ENCODE data around the gene TIMELESS. TPM values are rescaled to one million over a fixed set of nuclear protein-coding genes. Genes with fewer than 3 reads are reported as not detected.

Gene TIMELESS
- total RNA-seq, 6 donors from 2014 or later = 5.6 to 14.7 (median 9.5) TPM

GRCh38 chr12:56474389-56474788 is 25.2 kb upstream of the TIMELESS start:
- DNase-seq (no peak), ATAC-seq (ENCODE audit: low FRiP score in 2 of 2) (no peak)
- H3K36me3 ChIP-seq = peaks cover 0 to 5% (median 0%) of the 10 kb centered on the region in 4 donors
- TF ChIP-seq CTCF (IDR thresholded peaks at IDR 0.05) (no peak), POLR2AphosphoS5 (IDR thresholded peaks at IDR 0.05) (no peak), EP300 (IDR thresholded peaks at IDR 0.05) (no peak), POLR2A (IDR thresholded peaks at IDR 0.05) (no peak)
- no peaks in the 10 kb centered on the region for H3K9me3 ChIP-seq
- H3K27me3 ChIP-seq = no peaks in the 10 kb centered on the region
- WGBS, 2 donors = 83 to 92% methylated on average over 8 of the region's 9 CpGs
- H3K27ac ChIP-seq = peak overlapping the region in 1 of 4 donors; percentile 60
- peaks cover 7 to 16% (median 9%) of the 10 kb centered on the region in 4 donors for H3K4me1 ChIP-seq
- no peak overlapping the region for H3K4me3 ChIP-seq

- Histone ChIP-seq H3K4me1 (peaks cover 13 to 26% (median 19%) of the 10 kb centered on the region in 4 donors), H3K9me3 (no peaks in the 10 kb centered on the region), H3K27ac (peak overlapping the region; percentile 74 to 92 (median 88)), H3K4me3 (peak overlapping the region; percentile 62 to 80 (median 78)), H3K27me3 (no peaks in the 10 kb centered on the region), H3K36me3 (peaks cover 0 to 5% (median 0%) of the 10 kb centered on the region in 4 donors)
- ATAC-seq (ENCODE audit: low FRiP score in 2 of 2) = peak; percentile 6 to 20
- DNase-seq = peak in 1 of 2 donors; percentile 26
- TF ChIP-seq POLR2AphosphoS5 (IDR thresholded peaks at IDR 0.05) (no peak), EP300 (IDR thresholded peaks at IDR 0.05) (no peak), CTCF (IDR thresholded peaks at IDR 0.05) (no peak)
- 36 to 41% methylated on average over 11 to 17 of the region's 19 CpGs for WGBS, 2 donors
Measured at GRCh38 chr12:56469007-56469930, 20.0 kb upstream of the TIMELESS start.

- Histone ChIP-seq H3K27me3 (no peaks in the 10 kb centered on the region), H3K36me3 (peaks cover 0 to 5% (median 0%) of the 10 kb centered on the region in 4 donors), H3K27ac (peak within 1 kb of the TSS; percentile 74 to 92 (median 88)), H3K4me1 (peaks cover 13 to 28% (median 21%) of the 10 kb centered on the region in 4 donors), H3K4me3 (peak within 1 kb of the TSS; percentile 62 to 80 (median 78)), H3K9me3 (no peaks in the 10 kb centered on the region)
- ATAC-seq (ENCODE audit: low FRiP score in 2 of 2) (peak; percentile 98), DNase-seq (peak; percentile 94 to 98)
- TF ChIP-seq CTCF (IDR thresholded peaks at IDR 0.05) (peak in 4 of 6 experiments; percentile 22 to 63 (median 32)), POLR2AphosphoS5 (IDR thresholded peaks at IDR 0.05) (peak; percentile 97), POLR2A (IDR thresholded peaks at IDR 0.05) (peak in 3 of 4 donors; percentile 69 to 92 (median 89)), EP300 (IDR thresholded peaks at IDR 0.05) (peak in 1 of 4 donors; percentile 67)
- 0 to 1% methylated on average over 35 to 41 of the region's 43 CpGs for WGBS, 2 donors
Measured at GRCh38 chr12:56468216-56469006, 19.2 kb upstream of the TIMELESS start, which contains the start of gene SPRYD4. SPRYD4 (plus strand) TSS chr12:56468578; CDS start chr12:56468592, 14 bp downstream.

- Histone ChIP-seq H3K4me3 (no peak overlapping the region), H3K27ac (no peak overlapping the region), H3K27me3 (no peaks in the 10 kb centered on the region), H3K9me3 (no peaks in the 10 kb centered on the region), H3K4me1 (peaks cover 0 to 6% (median 3%) of the 10 kb centered on the region in 4 donors), H3K36me3 (no peaks in the 10 kb centered on the region)
- ATAC-seq (ENCODE audit: low FRiP score in 2 of 2) (no peak), DNase-seq (no peak)
- no peak for TF ChIP-seq EP300 (IDR thresholded peaks at IDR 0.05)
- TF ChIP-seq POLR2AphosphoS5 (IDR thresholded peaks at IDR 0.05) = no peak
- no peak for TF ChIP-seq POLR2A (IDR thresholded peaks at IDR 0.05)
- no peak for TF ChIP-seq CTCF (IDR thresholded peaks at IDR 0.05)
Measured at GRCh38 chr12:56462565-56462964, 13.3 kb upstream of the TIMELESS start.

All from upper lobe of left lung (tissue), 6 donors.